Peyer's patch (tissue), 4 donors: ENCODE measurements around the gene NIPBL. TPM values are rescaled to one million over a fixed set of nuclear protein-coding genes. Genes with fewer than 3 reads are reported as not detected.

Source experiments
- DNase-seq, 3 donors: peaks; one replicate each; pipeline ENCODE4 v3.0.0-alpha.2; 2017 to 2019
- H3K27ac ChIP-seq, 4 donors: fragments of 200-600 bp; sonication (generic); one replicate each; pipeline ENCODE4 v1.5.1; 2016 to 2019
- H3K27me3 ChIP-seq, 2 donors: fragments of 200-600 bp; sonication (generic); one replicate each; pipeline ENCODE4 v1.5.1; 2019
- H3K36me3 ChIP-seq, 3 donors: fragments of 200-600 bp; sonication (generic); one replicate each; pipeline ENCODE4 v1.5.1; 2016 to 2019
- H3K4me1 ChIP-seq, 4 donors: fragments of 200-600 bp; sonication (generic); one replicate each; pipeline ENCODE4 v1.5.1; 2016 to 2019
- H3K4me3 ChIP-seq, 4 donors: fragments of 200-600 bp; sonication (generic); 1 replicate in 3 of 4; 2 replicates in 1 of 4; pipeline ENCODE4 v1.5.1; 2016 to 2019; ENCODE audit warnings: mild to moderate bottlenecking in 1 of 4
- H3K9me3 ChIP-seq, 4 donors: fragments of 200-600 bp; sonication (generic); one replicate each; pipeline ENCODE4 v1.5.1; 2016 to 2019; ENCODE audit warnings: mild to moderate bottlenecking in 1 of 4
- CTCF ChIP-seq, 6 experiments: fragments of 450-650 bp in 4 of 6; fragments of 200-600 bp in 2 of 6; sonication (generic) in 1 of 6; IDR thresholded peaks; one replicate each; pipeline ENCODE4 v1.5.1; 2017 to 2019; ENCODE audit warnings: antibody characterized with exemption in 6 of 6, mild to moderate bottlenecking in 3 of 6, moderate library complexity in 1 of 6
- POLR2A ChIP-seq, 2 donors: fragments of 450-650 bp; IDR thresholded peaks; one replicate each; pipeline ENCODE4 v1.5.1; 2017; ENCODE audit warnings: antibody characterized with exemption in 2 of 2, mild to moderate bottlenecking in 2 of 2, moderate library complexity in 2 of 2
- total RNA-seq, 4 donors: library from RNA; depleted of rRNA; stranded (reverse); fragments of >200 nt; gene quantifications; one replicate each; pipeline ENCODE4 v1.1.0, GENCODE V29; 2016

NIPBL gene
- total RNA-seq, 4 donors from 2014 or later = 48.7 to 109 (median 68.8) TPM

GRCh38 chr5:36982146-36982545, 105.6 kb downstream of the NIPBL start:
- no peak for DNase-seq
- no peaks in the 10 kb centered on the region for H3K4me1 ChIP-seq
- TF ChIP-seq POLR2A (IDR thresholded peaks at IDR 0.05) = no peak
- no peak for TF ChIP-seq CTCF (IDR thresholded peaks at IDR 0.05)
- H3K9me3 ChIP-seq = no peaks in the 10 kb centered on the region
- H3K36me3 ChIP-seq = peaks cover 0 to 23% (median 0%) of the 10 kb centered on the region in 3 donors
- H3K27me3 ChIP-seq = no peaks in the 10 kb centered on the region
- H3K27ac ChIP-seq = no peak overlapping the region
- no peak overlapping the region for H3K4me3 ChIP-seq

- Histone ChIP-seq H3K4me1 (no peaks in the 10 kb centered on the region), H3K4me3 (no peak overlapping the region), H3K27ac (no peak overlapping the region), H3K36me3 (peaks cover 0 to 18% (median 0%) of the 10 kb centered on the region in 3 donors), H3K9me3 (no peaks in the 10 kb centered on the region), H3K27me3 (no peaks in the 10 kb centered on the region)
- TF ChIP-seq CTCF (IDR thresholded peaks at IDR 0.05) (no peak), POLR2A (IDR thresholded peaks at IDR 0.05) (no peak)
- no peak for DNase-seq
Observed at GRCh38 chr5:36985387-36985786, 108.8 kb downstream of the NIPBL start.

GRCh38 chr5:36988396-36988795, 111.8 kb downstream of the NIPBL start:
- Histone ChIP-seq H3K27ac (no peak overlapping the region), H3K27me3 (no peaks in the 10 kb centered on the region), H3K4me1 (no peaks in the 10 kb centered on the region), H3K36me3 (peaks cover 0 to 18% (median 0%) of the 10 kb centered on the region in 3 donors), H3K9me3 (no peaks in the 10 kb centered on the region), H3K4me3 (no peak overlapping the region)
- TF ChIP-seq POLR2A (IDR thresholded peaks at IDR 0.05) = no peak
- DNase-seq = no peak

GRCh38 chr5:36998578-36998977, 122.0 kb downstream of the NIPBL start:
- Histone ChIP-seq H3K27me3 (no peaks in the 10 kb centered on the region), H3K4me3 (no peak overlapping the region), H3K36me3 (peaks cover 0 to 77% (median 0%) of the 10 kb centered on the region in 3 donors), H3K9me3 (no peaks in the 10 kb centered on the region), H3K27ac (no peak overlapping the region), H3K4me1 (no peaks in the 10 kb centered on the region)
- no peak for DNase-seq
- TF ChIP-seq POLR2A (IDR thresholded peaks at IDR 0.05) = no peak
- TF ChIP-seq CTCF (IDR thresholded peaks at IDR 0.05) = no peak

GRCh38 chr5:37002176-37002751, 125.7 kb downstream of the NIPBL start:
- TF ChIP-seq CTCF (IDR thresholded peaks at IDR 0.05) (no peak), POLR2A (IDR thresholded peaks at IDR 0.05) (no peak)
- Histone ChIP-seq H3K36me3 (peaks cover 0 to 76% (median 0%) of the 10 kb centered on the region in 3 donors), H3K4me3 (no peak overlapping the region), H3K27ac (no peak overlapping the region), H3K27me3 (no peaks in the 10 kb centered on the region), H3K9me3 (no peaks in the 10 kb centered on the region), H3K4me1 (no peaks in the 10 kb centered on the region)
- no peak for DNase-seq

- no peaks in the 10 kb centered on the region for H3K27me3 ChIP-seq
- H3K9me3 ChIP-seq = no peaks in the 10 kb centered on the region
- DNase-seq = no peak
- H3K4me1 ChIP-seq = no peaks in the 10 kb centered on the region
- no peak overlapping the region for H3K27ac ChIP-seq
- H3K4me3 ChIP-seq = no peak overlapping the region
- peaks cover 0 to 84% (median 0%) of the 10 kb centered on the region in 3 donors for H3K36me3 ChIP-seq
- TF ChIP-seq CTCF (IDR thresholded peaks at IDR 0.05) = no peak
- no peak for TF ChIP-seq POLR2A (IDR thresholded peaks at IDR 0.05)
Observed at GRCh38 chr5:37005252-37005651, 128.7 kb downstream of the NIPBL start.
